A673 (cell line): Measurements from ENCODE around the gene ENOX1. TPM values are rescaled to one million over a fixed set of nuclear protein-coding genes. Genes with fewer than 3 reads are reported as not detected.

Experiments used
- BruUV-seq: library from RNA; stranded (reverse); fragments of 400-500 nt; replicated peaks from 2 replicates; lab custom pipeline; 2021; lab: Mats Ljungman, UMichigan
- CTCF ChIA-PET: fragments of 300-600 bp; sonication (Branson Sonifier 250); formaldehyde crosslinking; loops from one replicate; lab custom pipeline; 2022; ENCODE audit warnings: antibody characterized with exemption; lab: Charles Lee
- POLR2A ChIA-PET: fragments of 300-600 bp; sonication (Branson Sonifier 250); formaldehyde crosslinking; loops from one replicate; lab custom pipeline; 2022; ENCODE audit warnings: antibody characterized with exemption; ENCODE audit not compliant: low non-redundant PET; lab: Charles Lee
- DNase-seq: peaks from one replicate; pipeline ENCODE4 v3.0.0-alpha.2; 2015; ENCODE audit warnings: low spot score
- H3K27ac ChIP-seq: fragments of 200-600 bp; sonication (generic); 2 replicates; pipeline ENCODE4 v1.5.1; 2016; ENCODE audit warnings: mixed run types, low read depth, mild to moderate bottlenecking, mixed read lengths, antibody characterized with exemption, low read length; ENCODE audit not compliant: poor library complexity, severe bottlenecking
- H3K27me3 ChIP-seq: fragments of 200-600 bp; sonication (generic); replicated peaks from 2 replicates; pipeline ENCODE4 v1.6.1; 2017; ENCODE audit warnings: mixed run types, low read depth, mild to moderate bottlenecking, mixed read lengths, antibody characterized with exemption, low read length; ENCODE audit not compliant: insufficient read depth, poor library complexity
- H3K36me3 ChIP-seq: fragments of 200-600 bp; sonication (generic); 2 replicates; pipeline ENCODE4 v1.6.1; 2016; ENCODE audit warnings: mixed run types, mild to moderate bottlenecking, mixed read lengths, antibody characterized with exemption, low read length; ENCODE audit not compliant: insufficient read depth, poor library complexity, severe bottlenecking
- H3K4me1 ChIP-seq: fragments of 200-600 bp; sonication (generic); 2 replicates; pipeline ENCODE4 v1.6.1; 2017; ENCODE audit warnings: mixed run types, mild to moderate bottlenecking, mixed read lengths, antibody characterized with exemption, low read length; ENCODE audit not compliant: insufficient read depth, poor library complexity, severe bottlenecking
- H3K4me3 ChIP-seq: fragments of 200-600 bp; sonication (generic); 2 replicates; pipeline ENCODE4 v1.5.1; 2016; ENCODE audit warnings: low read depth, mixed run types, mild to moderate bottlenecking, mixed read lengths, low read length; ENCODE audit not compliant: poor library complexity, severe bottlenecking
- H3K9me3 ChIP-seq: fragments of 200-600 bp; sonication (generic); 2 replicates; pipeline ENCODE4 v1.6.1; 2016; ENCODE audit warnings: mixed run types, low read depth, mild to moderate bottlenecking, mixed read lengths, antibody characterized with exemption, low read length; ENCODE audit not compliant: poor library complexity, severe bottlenecking
- CTCF ChIP-seq: fragments of 300-800, 200-600 bp; sonication (generic); conservative IDR thresholded peaks from 2 replicates; pipeline ENCODE4 v1.5.1; 2017; ENCODE audit warnings: low read depth, mild to moderate bottlenecking, antibody characterized with exemption, low read length, moderate library complexity, mixed read lengths
- EZH2 ChIP-seq: fragments of 200-600 bp; sonication (generic); IDR thresholded peaks from 2 replicates; pipeline ENCODE4 v1.6.1; 2017; ENCODE audit warnings: borderline replicate concordance, low read depth, mild to moderate bottlenecking, mixed read lengths, antibody characterized with exemption, low read length; ENCODE audit not compliant: poor library complexity, severe bottlenecking
- intact Hi-C: fragments of 100-400 bp; cut with micrococcal nuclease; formaldehyde crosslinking; loops from one replicate; pipeline ENCODE4 v1.10.0; 2022; ENCODE audit not compliant: unreplicated experiment
- total RNA-seq: library from RNA; stranded (reverse); gene quantifications from 2 replicates; pipeline ENCODE4 v1.2.3, GENCODE V29; 2021

The ENOX1 gene
- total RNA-seq, 1 experiment from 2014 or later = 4.4 TPM

GRCh38 chr13:43391036-43391435 is 395.7 kb downstream of the ENOX1 start:
- POLR2A ChIA-PET = no interaction called here
- CTCF ChIA-PET = no interaction called here
- intact Hi-C loops = loop anchor here (10.0 kb wide), 1 partner anchor 86 kb away; no protein-coding TSS in a partner anchor

GRCh38 chr13:43390619-43391018 is 396.2 kb downstream of the ENOX1 start:
- ChIA-PET CTCF (no interaction called here), POLR2A (no interaction called here)
- no peaks in the 10 kb centered on the region for H3K27me3 ChIP-seq
- no peak overlapping the region for H3K27ac ChIP-seq
- no peak for DNase-seq
- TF ChIP-seq CTCF (no peak), EZH2 (no peak)
- no TSS peak for BruUV-seq
- no peaks in the 10 kb centered on the region for H3K9me3 ChIP-seq
- intact Hi-C loops = loop anchor here (10.0 kb wide), 1 partner anchor 86 kb away; no protein-coding TSS in a partner anchor
- no peaks in the 10 kb centered on the region for H3K4me1 ChIP-seq
- no peaks in the 10 kb centered on the region for H3K36me3 ChIP-seq
- no peak overlapping the region for H3K4me3 ChIP-seq

More at GRCh38 chr13:43391036-43391435, 395.7 kb downstream of the ENOX1 start:
- Histone ChIP-seq H3K36me3 (no peaks in the 10 kb centered on the region), H3K27ac (no peak overlapping the region), H3K4me1 (no peaks in the 10 kb centered on the region), H3K27me3 (no peaks in the 10 kb centered on the region), H3K4me3 (no peak overlapping the region), H3K9me3 (no peaks in the 10 kb centered on the region)
- no TSS peak for BruUV-seq
- TF ChIP-seq EZH2 (no peak), CTCF (no peak)
- no peak for DNase-seq

GRCh38 chr13:43389983-43390382 is 396.8 kb downstream of the ENOX1 start:
- CTCF ChIA-PET = no interaction called here

More at GRCh38 chr13:43389983-43390382, 396.8 kb downstream of the ENOX1 start:
- Histone ChIP-seq H3K27me3 (no peaks in the 10 kb centered on the region), H3K4me3 (no peak overlapping the region), H3K4me1 (no peaks in the 10 kb centered on the region), H3K36me3 (no peaks in the 10 kb centered on the region), H3K9me3 (no peaks in the 10 kb centered on the region), H3K27ac (no peak overlapping the region)
- intact Hi-C loops = loop anchor here (10.0 kb wide), 1 partner anchor 85 kb away; no protein-coding TSS in a partner anchor
- BruUV-seq = no TSS peak
- DNase-seq = no peak
- TF ChIP-seq CTCF (no peak), EZH2 (no peak)
- POLR2A ChIA-PET = no interaction called here
